Right renal cortex interstitium (tissue), 3 donors: Measurements from ENCODE around the gene SMIM36. TPM values are rescaled to one million over a fixed set of nuclear protein-coding genes. Genes with fewer than 3 reads are reported as not detected.
"Not testable (repeated sequence)": the region's sequence is repeated elsewhere in the genome, so short reads cannot be mapped to it uniquely, and the experiment has no call there.

Experiments
- DNase-seq, 3 donors: peaks; one replicate each; pipeline ENCODE4 v3.0.0-alpha.2; 2013; ENCODE audit warnings: low read depth in 3 of 3, low spot score in 2 of 3
- polyA plus RNA-seq, 3 donors: library from polyadenylated mRNA; unstranded; fragments of 120-200 nt; gene quantifications; one replicate each; pipeline ENCODE4 v1.2.1, GENCODE V29; 2013; ENCODE audit not compliant: insufficient read length in 3 of 3

The SMIM36 gene
- polyA plus RNA-seq, 3 donors: 0.06 to 0.12 TPM; not detected in 1

GRCh38 chr17:55507669-55508068 lies 3.6 kb downstream of the SMIM36 start:
- not testable (repeated sequence) for DNase-seq

GRCh38 chr17:55501626-55502025 lies 9.6 kb downstream of the SMIM36 start:
- DNase-seq: not testable (repeated sequence)

GRCh38 chr17:55500103-55500502 lies 11.1 kb downstream of the SMIM36 start:
- no peak for DNase-seq

GRCh38 chr17:55496094-55496881 lies 15.0 kb downstream of the SMIM36 start:
- no peak for DNase-seq

GRCh38 chr17:55495239-55495638 lies 16.0 kb downstream of the SMIM36 start:
- DNase-seq: no peak

- DNase-seq: no peak
Measured at GRCh38 chr17:55492781-55493341, 18.4 kb downstream of the SMIM36 start.

- DNase-seq: no peak
Measured at GRCh38 chr17:55490376-55490775, 20.9 kb downstream of the SMIM36 start.

GRCh38 chr17:55487695-55488432 lies 23.4 kb downstream of the SMIM36 start:
- no peak for DNase-seq

- DNase-seq: no peak
Measured at GRCh38 chr17:55484575-55484974, 26.7 kb downstream of the SMIM36 start.

GRCh38 chr17:55482591-55483389 lies 28.5 kb downstream of the SMIM36 start:
- no peak for DNase-seq

- no peak for DNase-seq
Measured at GRCh38 chr17:55480631-55481315, 30.5 kb downstream of the SMIM36 start.

- DNase-seq: no peak
Measured at GRCh38 chr17:55479903-55480302, 31.3 kb downstream of the SMIM36 start.

GRCh38 chr17:55478971-55479370 lies 32.3 kb downstream of the SMIM36 start:
- DNase-seq: no peak

- no peak for DNase-seq
Measured at GRCh38 chr17:55466671-55467070, 44.6 kb downstream of the SMIM36 start.

GRCh38 chr17:55465771-55466170 lies 45.5 kb downstream of the SMIM36 start:
- DNase-seq: not testable (repeated sequence)

GRCh38 chr17:55463600-55463999 lies 47.7 kb downstream of the SMIM36 start:
- DNase-seq: no peak

GRCh38 chr17:55462711-55463110 lies 48.5 kb downstream of the SMIM36 start:
- no peak for DNase-seq

- no peak for DNase-seq
Measured at GRCh38 chr17:55462234-55462633, 49.0 kb downstream of the SMIM36 start.

- no peak for DNase-seq
Measured at GRCh38 chr17:55458978-55459377, 52.3 kb downstream of the SMIM36 start.

GRCh38 chr17:55458287-55458900 lies 52.9 kb downstream of the SMIM36 start:
- DNase-seq: no peak
